ENCODE data around the gene CHST14. TPM values are rescaled to one million over a fixed set of nuclear protein-coding genes. Genes with fewer than 3 reads are reported as not detected.

The CHST14 gene
- total and polyA plus RNA-seq, 10 donors: 7.1 to 18.5 (median 13.3) TPM

DNA sequence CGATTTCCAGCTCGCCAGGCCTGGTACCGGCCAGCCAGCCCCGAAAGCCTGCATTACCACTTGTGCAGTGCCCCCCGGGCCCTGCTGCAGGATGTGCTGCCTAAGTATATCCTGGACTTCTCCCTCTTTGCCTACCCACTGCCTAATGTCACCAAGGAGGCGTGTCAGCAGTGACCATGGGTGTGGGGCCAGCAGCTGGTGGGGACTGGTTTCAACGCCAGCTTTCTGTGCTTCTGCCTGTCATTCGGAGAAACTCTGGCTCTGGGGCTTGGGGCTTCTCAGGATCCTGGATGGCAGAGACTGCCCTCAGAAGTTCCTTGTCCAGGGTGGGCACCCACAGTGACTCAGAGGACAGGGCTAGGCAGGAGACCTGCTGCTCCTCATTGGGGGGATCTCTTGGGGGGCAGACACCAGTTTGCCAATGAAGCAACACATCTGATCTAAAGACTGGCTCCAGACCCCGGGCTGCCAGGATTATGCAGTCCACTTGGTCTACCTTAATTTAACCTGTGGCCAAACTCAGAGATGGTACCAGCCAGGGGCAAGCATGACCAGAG lies 1.5 kb downstream of the CHST14 start:
- intact Hi-C loops (cut with DNase I; ENCODE audit: low total_unique reads): no loop called here
- Histone ChIP-seq H3K4me3 (peak overlapping the region; percentile 71 to 91 (median 78)), H3K4me1 (peaks cover 5 to 30% (median 19%) of the 10 kb centered on the region in 6 donors), H3K36me3 (peaks cover 0 to 5% (median 0%) of the 10 kb centered on the region in 6 donors), H3K9me3 (no peaks in the 10 kb centered on the region), H3K27me3 (replicated peaks in 1 of 7) (no peaks in the 10 kb centered on the region), H3K27ac (peak overlapping the region in 3 of 8 donors; percentile 91 to 96 (median 92))
- DNase-seq: peak; percentile 73
- WGBS, 5 donors: 65 to 76% (median 72%) methylated on average over 6 to 9 of the region's 9 CpGs
- TF ChIP-seq POLR2A (IDR thresholded peaks at IDR 0.05) (no peak), POLR2AphosphoS5 (IDR thresholded peaks at IDR 0.05) (no peak)
- TF ChIP-seq, protein P1, sequence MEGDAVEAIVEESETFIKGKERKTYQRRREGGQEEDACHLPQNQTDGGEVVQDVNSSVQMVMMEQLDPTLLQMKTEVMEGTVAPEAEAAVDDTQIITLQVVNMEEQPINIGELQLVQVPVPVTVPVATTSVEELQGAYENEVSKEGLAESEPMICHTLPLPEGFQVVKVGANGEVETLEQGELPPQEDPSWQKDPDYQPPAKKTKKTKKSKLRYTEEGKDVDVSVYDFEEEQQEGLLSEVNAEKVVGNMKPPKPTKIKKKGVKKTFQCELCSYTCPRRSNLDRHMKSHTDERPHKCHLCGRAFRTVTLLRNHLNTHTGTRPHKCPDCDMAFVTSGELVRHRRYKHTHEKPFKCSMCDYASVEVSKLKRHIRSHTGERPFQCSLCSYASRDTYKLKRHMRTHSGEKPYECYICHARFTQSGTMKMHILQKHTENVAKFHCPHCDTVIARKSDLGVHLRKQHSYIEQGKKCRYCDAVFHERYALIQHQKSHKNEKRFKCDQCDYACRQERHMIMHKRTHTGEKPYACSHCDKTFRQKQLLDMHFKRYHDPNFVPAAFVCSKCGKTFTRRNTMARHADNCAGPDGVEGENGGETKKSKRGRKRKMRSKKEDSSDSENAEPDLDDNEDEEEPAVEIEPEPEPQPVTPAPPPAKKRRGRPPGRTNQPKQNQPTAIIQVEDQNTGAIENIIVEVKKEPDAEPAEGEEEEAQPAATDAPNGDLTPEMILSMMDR (IDR thresholded peaks at IDR 0.05 in 8 of 11, conservative IDR thresholded peaks at IDR 0.05 in 3 of 11): no peak

DNA sequence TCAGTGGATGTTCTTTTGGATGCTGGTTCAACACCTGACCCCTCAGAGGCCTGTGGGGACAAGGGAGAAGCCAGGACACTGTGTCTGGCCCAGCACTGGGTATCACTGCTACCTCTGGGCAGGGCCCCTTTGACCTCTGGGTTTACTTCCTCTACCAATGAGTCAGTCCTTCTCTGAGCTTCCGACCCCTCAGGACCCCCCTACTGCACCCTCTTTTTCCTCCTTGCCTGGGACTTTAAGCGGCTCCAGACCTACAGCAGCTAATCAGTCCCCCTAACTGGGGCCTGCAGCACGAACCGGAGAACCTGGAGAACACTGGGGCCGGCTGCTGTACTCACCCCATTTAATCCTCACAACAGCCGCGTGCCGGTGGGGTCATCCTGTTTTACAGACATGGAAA lies 3.8 kb downstream of the CHST14 start:
- TF ChIP-seq, protein P1 (IDR thresholded peaks at IDR 0.05 in 8 of 11, conservative IDR thresholded peaks at IDR 0.05 in 3 of 11): no peak
- 89 to 94% (median 91%) methylated on average over 8 of the region's 8 CpGs for WGBS, 5 donors
- Histone ChIP-seq H3K4me3 (no peak overlapping the region), H3K4me1 (peaks cover 5 to 30% (median 19%) of the 10 kb centered on the region in 6 donors), H3K9me3 (no peaks in the 10 kb centered on the region), H3K36me3 (no peaks in the 10 kb centered on the region), H3K27ac (no peak overlapping the region), H3K27me3 (replicated peaks in 1 of 7) (no peaks in the 10 kb centered on the region)
- intact Hi-C loops (cut with DNase I; ENCODE audit: low total_unique reads): no loop called here
- peak; percentile 44 for DNase-seq

DNA sequence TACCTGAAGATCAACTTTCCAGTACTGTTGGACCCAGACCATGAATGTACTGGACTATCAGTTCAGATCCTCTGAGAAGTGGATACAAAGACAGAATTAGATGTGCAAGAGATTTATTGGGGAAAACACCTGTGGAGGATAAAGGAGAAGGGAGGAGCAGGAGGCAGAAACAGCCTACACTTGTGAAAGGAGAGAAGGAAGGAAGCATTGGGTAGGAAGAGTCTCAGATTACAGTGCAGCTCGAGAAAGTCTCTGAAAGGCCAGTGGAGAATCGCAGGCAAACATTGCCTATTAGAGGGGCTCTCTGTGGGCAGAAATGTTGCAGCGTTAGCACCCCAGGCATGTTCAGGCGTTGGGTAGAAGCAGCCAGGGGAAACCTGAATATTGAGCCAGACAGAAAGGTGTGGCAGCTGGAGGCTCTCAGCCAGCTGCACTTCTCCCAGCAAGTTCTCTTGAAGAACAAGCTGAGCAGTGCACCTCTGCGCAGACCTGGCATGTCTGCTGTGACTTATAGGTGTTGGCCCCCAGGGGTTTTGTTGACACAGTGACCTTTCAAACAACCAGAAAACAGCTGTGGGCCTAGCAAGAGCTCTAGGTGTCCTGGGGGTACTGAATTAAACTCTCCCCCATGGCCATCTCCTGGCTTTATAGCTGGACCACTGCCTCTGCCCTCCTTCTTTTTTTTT lies 7.0 kb downstream of the CHST14 start:
- no peak overlapping the region for H3K4me3 ChIP-seq
- no peak overlapping the region for H3K27ac ChIP-seq
- peaks cover 0 to 5% (median 0%) of the 10 kb centered on the region in 6 donors for H3K4me1 ChIP-seq
- H3K27me3 ChIP-seq (replicated peaks in 1 of 7): no peaks in the 10 kb centered on the region
- H3K36me3 ChIP-seq: no peaks in the 10 kb centered on the region
- intact Hi-C loops (cut with DNase I; ENCODE audit: low total_unique reads): no loop called here
- H3K9me3 ChIP-seq: no peaks in the 10 kb centered on the region
- DNase-seq: peak; percentile 52
- TF ChIP-seq POLR2A (IDR thresholded peaks at IDR 0.05): no peak
- TF ChIP-seq POLR2AphosphoS5 (IDR thresholded peaks at IDR 0.05): no peak
- TF ChIP-seq, protein P1 (IDR thresholded peaks at IDR 0.05 in 8 of 11, conservative IDR thresholded peaks at IDR 0.05 in 3 of 11): no peak
- 72 to 81% (median 73%) methylated on average over 5 of the region's 5 CpGs for WGBS, 5 donors

DNA sequence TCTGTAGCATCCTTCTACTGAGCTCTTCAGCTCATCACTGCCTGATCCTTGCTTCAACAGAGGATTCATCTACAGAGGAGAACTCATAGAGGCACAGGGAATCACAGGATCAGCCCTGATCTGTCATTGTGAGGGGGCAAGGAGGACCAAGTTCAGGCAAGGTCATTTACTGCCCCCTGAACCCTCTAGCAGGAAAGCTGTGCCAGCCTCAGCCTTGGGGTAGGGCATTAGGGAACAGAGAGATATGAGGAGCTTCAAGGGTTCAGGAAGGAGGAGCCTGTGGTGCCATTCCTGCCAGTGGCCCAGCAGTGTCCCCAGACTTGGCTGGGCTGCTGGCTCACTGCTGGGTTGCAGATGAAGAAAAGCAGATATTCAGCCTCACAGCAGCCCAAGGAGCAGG lies 8.2 kb downstream of the CHST14 start:
- H3K27ac ChIP-seq: no peak overlapping the region
- no peaks in the 10 kb centered on the region for H3K4me1 ChIP-seq
- H3K4me3 ChIP-seq: no peak overlapping the region
- DNase-seq: peak; percentile 38
- intact Hi-C loops (cut with DNase I; ENCODE audit: low total_unique reads): no loop called here
- H3K27me3 ChIP-seq (replicated peaks in 1 of 7): no peaks in the 10 kb centered on the region
- H3K36me3 ChIP-seq: no peaks in the 10 kb centered on the region
- no peaks in the 10 kb centered on the region for H3K9me3 ChIP-seq
- TF ChIP-seq, protein P1 (IDR thresholded peaks at IDR 0.05 in 8 of 11, conservative IDR thresholded peaks at IDR 0.05 in 3 of 11): no peak
- TF ChIP-seq POLR2AphosphoS5 (IDR thresholded peaks at IDR 0.05): no peak
- TF ChIP-seq POLR2A (IDR thresholded peaks at IDR 0.05): no peak
